BJ (cell line): ENCODE results near the gene ZCCHC4. TPM values are rescaled to one million over a fixed set of nuclear protein-coding genes. Genes with fewer than 3 reads are reported as not detected.

Source experiments
- CTCF ChIA-PET: fragments of 350-600 bp; formaldehyde crosslinking; extraction: SDS; loops from one replicate; lab custom pipeline; 2021; ENCODE audit warnings: antibody characterized with exemption, inconsistent platforms; lab: Yijun Ruan, JAX
- POLR2A ChIA-PET: fragments of 300-600 bp; sonication (Branson Sonifier 250); formaldehyde crosslinking; extraction: SDS; loops from one replicate; lab custom pipeline; 2021; ENCODE audit warnings: antibody characterized with exemption; lab: Charles Lee
- DNase-seq: peaks from one replicate; pipeline ENCODE4 v3.0.0-alpha.2; 2011; ENCODE audit warnings: low read depth
- H3K27me3 ChIP-seq: 2 replicates; pipeline ENCODE4 v1.6.0; 2011; ENCODE audit warnings: low read length; ENCODE audit not compliant: control insufficient read depth, insufficient read depth
- H3K36me3 ChIP-seq: 2 replicates; pipeline ENCODE4 v1.5.1; 2011; ENCODE audit warnings: low read length; ENCODE audit not compliant: control insufficient read depth, insufficient read depth
- H3K4me3 ChIP-seq: 2 replicates; pipeline ENCODE4 v1.5.1; 2011; ENCODE audit warnings: low read depth, mild to moderate bottlenecking, control low read depth, low read length
- polyA plus RNA-seq: library from polyadenylated mRNA; depleted of rRNA; stranded (reverse); fragments of >200 nt; gene quantifications from 2 replicates; pipeline ENCODE4 v1.2.3, GENCODE V29; 2011; rRNA removed
- TF ChIP-seq, protein P1 (sequence below): IDR thresholded peaks from 2 replicates; pipeline ENCODE4 v1.5.1; 2011; ENCODE audit warnings: low read depth, mild to moderate bottlenecking, control low read depth, inconsistent platforms, low read length, moderate library complexity; ENCODE audit not compliant: insufficient read depth

ZCCHC4 gene
- polyA plus RNA-seq, 1 experiment = 5.8 TPM

DNA sequence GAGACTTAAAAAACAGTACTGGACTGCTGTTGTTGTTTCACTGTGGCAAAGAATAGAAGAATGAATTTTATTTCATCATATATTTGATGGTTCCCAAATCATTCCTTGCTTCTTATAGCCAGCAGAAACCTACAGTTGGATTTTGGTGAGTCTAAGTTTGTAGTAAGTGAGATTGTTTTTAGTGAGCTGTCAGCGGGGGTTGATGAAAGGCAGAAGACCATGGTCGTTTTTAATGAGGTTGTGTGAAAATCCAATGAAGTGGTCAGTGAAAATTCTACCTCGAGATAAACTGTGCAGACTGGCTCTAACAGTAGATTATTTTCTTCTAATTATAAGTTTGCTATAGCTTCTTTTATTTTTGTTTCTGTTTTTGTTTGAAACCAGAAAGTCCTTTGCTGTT, 100.7 kb downstream of the ZCCHC4 start:
- TF ChIP-seq, protein P1, sequence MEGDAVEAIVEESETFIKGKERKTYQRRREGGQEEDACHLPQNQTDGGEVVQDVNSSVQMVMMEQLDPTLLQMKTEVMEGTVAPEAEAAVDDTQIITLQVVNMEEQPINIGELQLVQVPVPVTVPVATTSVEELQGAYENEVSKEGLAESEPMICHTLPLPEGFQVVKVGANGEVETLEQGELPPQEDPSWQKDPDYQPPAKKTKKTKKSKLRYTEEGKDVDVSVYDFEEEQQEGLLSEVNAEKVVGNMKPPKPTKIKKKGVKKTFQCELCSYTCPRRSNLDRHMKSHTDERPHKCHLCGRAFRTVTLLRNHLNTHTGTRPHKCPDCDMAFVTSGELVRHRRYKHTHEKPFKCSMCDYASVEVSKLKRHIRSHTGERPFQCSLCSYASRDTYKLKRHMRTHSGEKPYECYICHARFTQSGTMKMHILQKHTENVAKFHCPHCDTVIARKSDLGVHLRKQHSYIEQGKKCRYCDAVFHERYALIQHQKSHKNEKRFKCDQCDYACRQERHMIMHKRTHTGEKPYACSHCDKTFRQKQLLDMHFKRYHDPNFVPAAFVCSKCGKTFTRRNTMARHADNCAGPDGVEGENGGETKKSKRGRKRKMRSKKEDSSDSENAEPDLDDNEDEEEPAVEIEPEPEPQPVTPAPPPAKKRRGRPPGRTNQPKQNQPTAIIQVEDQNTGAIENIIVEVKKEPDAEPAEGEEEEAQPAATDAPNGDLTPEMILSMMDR = no peak
- no peak for DNase-seq
- CTCF ChIA-PET = interaction anchor here (0.6 to 1.1 kb wide), 4 partner anchors 13 to 664 kb away, joined by 3 to 5 read pairs (median 4); no protein-coding TSS in a partner anchor
- POLR2A ChIA-PET = no interaction called here
- Histone ChIP-seq H3K36me3 (peaks cover 13% of the 10 kb centered on the region), H3K27me3 (no peaks in the 10 kb centered on the region), H3K4me3 (no peak overlapping the region)

DNA sequence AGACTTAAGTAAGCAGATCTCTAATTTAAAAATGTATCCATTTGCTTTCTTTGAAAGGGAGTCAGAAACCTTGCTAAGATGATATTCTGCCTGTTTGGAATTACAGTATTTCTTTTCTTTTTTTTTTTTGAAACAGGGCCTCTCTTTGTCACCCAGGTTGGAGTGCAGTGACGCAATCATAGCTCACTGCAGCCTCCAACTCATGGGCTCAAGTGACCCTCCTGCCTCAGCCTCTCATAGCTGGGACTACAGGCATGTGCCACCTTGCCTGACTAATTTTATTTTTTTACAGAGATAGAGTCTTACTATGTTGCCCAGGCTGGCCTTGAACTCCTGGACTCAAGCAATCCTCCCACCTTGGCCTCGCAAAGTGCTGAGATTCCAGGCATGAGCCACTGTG, 104.4 kb downstream of the ZCCHC4 start:
- TF ChIP-seq, protein P1 = no peak
- Histone ChIP-seq H3K4me3 (no peak overlapping the region), H3K36me3 (peaks cover 6% of the 10 kb centered on the region; the same call in 1 of the 2 replicates), H3K27me3 (no peaks in the 10 kb centered on the region)
- POLR2A ChIA-PET = no interaction called here
- CTCF ChIA-PET = interaction anchor here (2.0 kb wide), 1 partner anchor 23 kb away, joined by 4 read pairs; no protein-coding TSS in a partner anchor
- DNase-seq = no peak

Other genes with a start within 250 kb of the ZCCHC4 start
- 2.6 and 4.9 TPM in 2 replicates for gene SEPSECS, start 152.3 kb upstream of the ZCCHC4 start, polyA plus RNA-seq
- 4.3 and 8.9 TPM in 2 replicates for gene PI4K2B, start 78.7 kb upstream of the ZCCHC4 start, polyA plus RNA-seq
- 7.0 and 16.1 TPM in 2 replicates for gene ANAPC4, start 64.5 kb downstream of the ZCCHC4 start, polyA plus RNA-seq